NCI-H1092 (cell line): ENCODE results near the gene ESRRG.
"Not testable (repeated sequence)": the region's sequence is repeated elsewhere in the genome, so short reads cannot be mapped to it uniquely, and the experiment has no call there.

Experiments
- DNase-seq: peaks from one replicate; lab custom pipeline; 2025; lab: John Stamatoyannopoulos, UW

ESRRG gene

DNA sequence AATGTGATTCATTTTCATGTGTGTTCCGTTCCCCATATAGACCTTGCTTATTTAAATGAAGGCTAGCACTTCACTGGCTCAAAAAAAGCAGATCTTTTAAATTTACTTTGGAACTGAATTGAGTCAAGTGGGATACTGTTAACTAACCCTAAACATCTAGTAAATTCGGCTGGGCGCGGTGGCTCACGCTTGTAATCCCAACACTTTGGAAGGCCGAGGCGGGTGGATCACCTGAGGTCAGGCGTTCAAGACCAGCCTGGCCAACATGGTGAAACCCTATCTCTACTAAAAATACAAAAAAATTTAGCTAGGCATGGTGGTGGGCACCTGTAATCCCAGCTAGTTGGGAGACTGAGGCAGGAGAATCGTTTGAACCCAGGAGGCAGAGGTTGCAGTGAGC lies 19.2 kb downstream of the ESRRG start:
- not testable (repeated sequence) for DNase-seq

DNA sequence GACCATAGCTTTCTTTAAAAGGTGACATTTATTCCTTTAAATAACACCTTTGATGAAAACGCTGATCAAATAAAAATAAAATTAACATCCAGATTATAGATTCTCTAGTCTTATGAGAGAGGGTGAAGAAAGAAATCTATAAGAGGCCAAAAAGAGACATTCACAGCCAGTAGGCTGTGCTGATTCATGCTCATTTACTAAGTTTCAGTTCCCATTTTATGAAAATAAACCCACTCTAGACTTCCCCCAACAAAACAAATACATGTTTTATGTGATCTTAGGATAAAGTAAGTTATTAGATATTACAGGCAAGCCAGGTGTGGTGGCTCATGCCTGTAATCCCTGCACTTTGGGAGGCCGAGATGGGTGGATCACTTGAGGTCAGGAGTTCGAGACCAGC lies 21.1 kb downstream of the ESRRG start:
- DNase-seq: no peak

- DNase-seq: no peak
Observed at GRCh38 chr1:216700779-216701178, 22.4 kb downstream of the ESRRG start.

- DNase-seq: no peak
Observed at GRCh38 chr1:216691710-216692109, 31.5 kb downstream of the ESRRG start.

DNA sequence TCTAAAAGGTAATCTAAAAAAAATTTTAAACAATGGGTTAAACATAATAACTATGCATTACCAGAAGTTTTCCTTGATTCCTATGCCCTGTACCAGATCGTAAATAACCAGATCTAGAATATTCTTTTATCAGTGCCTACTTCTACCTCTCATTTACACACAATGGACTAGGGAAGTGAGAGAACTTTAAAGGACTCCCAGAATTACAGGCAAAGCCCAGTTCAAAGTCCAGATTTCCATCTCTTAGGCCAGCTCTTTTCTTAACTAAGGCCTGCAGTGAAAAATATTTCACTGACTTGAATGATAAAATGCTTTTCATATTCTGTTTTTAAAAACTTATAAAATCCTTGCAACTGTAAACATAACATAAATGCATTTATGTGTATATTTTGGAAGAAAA lies 32.6 kb downstream of the ESRRG start:
- no peak for DNase-seq

- no peak for DNase-seq
Observed at GRCh38 chr1:216688127-216688657, 35.0 kb downstream of the ESRRG start.

DNA sequence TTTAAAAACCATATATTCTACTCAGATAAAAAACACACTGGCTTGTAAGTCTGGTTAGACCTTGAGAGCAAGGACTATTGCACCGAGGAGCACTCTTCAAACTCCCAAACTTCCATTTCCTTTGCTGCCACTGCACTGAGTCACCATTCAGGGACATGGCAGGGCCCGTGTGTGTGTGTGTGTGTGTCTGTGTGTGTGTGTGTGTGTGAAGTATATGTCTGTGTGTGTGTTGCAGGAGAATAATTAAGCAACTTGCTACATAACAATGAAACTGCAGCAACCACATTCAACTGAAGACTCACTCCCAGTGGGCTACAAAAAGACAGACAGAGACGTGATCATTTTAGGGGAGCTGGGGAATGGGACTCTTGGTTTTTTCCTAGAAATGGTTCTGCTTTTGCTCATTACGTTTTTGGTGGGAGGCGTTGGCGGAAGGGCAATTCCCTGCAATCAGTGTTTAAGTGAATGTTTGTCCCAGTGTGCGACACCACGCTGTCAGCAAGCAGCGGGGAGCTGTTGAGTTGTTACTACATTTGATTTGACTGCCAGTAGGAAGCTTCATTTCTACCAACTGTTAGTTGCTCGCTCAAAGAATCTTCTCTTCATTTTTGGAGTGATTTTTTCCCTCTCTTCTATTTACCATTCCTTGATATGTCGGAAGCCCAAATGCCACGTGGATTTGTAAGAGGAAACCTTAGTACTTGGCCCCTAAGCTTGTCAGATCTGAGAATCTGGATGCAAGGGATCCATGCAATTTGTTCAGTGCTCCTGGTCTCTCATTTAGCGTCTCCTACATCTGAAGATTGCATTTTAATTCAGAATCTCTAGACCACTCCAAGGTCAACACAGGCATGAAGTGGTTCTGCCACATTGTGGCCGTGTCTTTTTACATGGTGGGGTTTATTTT lies 36.1 kb downstream of the ESRRG start:
- no peak for DNase-seq

DNA sequence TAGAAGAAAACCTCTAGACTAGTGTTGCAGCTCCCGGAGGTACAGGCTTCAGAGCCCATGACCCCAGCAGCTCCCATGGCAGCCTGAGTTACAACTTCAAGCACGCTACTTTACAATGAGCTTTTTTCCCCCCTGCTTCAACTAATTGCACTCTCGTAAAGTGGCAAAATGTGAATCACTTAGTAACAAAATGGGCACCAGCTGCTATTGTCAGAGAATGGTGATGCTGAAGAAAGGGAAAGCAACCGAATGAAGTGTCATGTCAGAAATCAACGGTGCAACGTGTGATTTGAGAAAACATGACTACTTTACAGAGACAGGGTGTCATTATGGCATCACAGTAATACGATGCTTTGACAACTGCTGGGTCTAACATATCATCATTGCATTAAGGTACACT lies 40.5 kb downstream of the ESRRG start:
- DNase-seq: peak; percentile 13

- no peak for DNase-seq
Observed at GRCh38 chr1:216679108-216679507, 44.1 kb downstream of the ESRRG start.

DNA sequence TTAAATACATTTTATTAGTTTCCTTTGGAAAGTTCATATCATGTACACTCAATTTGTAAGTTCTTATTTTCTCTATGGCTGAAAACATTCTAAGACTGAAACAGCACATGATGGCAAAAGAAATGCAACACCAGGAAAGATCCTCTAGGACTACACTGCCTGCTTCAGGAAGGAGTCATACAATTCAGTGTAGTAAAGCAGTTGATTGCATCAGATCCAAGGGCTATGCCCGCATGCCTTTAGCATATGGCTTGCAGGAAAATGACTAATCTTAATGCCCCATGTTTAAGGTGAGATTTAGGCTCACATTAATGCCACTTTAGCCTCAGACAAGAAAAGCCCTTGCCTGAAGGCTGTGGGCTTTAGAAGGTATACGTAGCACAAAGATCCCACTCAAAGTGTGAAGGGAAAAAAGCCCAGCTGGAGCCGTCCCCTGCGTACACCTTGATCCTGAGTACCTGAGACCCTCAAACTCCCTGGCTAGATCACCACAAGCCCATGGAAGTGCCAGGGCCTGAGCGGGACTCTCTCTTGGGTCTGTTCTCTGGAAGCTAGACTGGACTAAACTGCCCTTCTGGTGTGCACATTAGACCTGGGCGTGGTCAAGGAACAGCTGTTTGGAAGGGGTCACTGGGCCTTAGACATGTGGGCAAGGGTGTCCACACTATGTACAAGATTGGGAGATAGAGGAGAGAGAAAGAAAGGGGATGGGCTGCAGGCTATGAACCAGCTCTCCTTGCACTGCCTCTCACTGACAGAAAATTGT lies 52.9 kb downstream of the ESRRG start:
- no peak for DNase-seq

GRCh38 chr1:216666441-216666840 lies 56.8 kb downstream of the ESRRG start:
- no peak for DNase-seq

DNA sequence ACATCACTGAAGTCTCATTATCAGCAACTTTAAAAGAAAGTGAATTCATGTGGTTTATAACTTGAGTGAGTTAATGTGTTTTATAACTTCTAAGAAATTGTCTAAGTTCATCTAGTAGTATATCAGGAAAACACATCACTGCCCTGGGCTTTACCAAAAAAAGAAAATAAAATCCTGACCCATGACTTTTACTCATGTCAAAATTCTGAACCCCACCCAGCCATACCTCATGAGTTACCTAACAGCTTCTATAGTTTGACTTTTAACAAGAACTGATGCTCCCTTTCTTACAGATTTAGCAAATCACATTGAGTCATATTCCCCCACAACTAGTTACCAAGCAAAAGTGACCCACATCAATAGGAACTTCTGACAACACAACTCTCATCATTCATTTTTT lies 57.4 kb downstream of the ESRRG start:
- DNase-seq: no peak

- DNase-seq: no peak
Observed at GRCh38 chr1:216665406-216665805, 57.8 kb downstream of the ESRRG start.

GRCh38 chr1:216662681-216663080 lies 60.5 kb downstream of the ESRRG start:
- no peak for DNase-seq

- no peak for DNase-seq
Observed at GRCh38 chr1:216660561-216660960, 62.7 kb downstream of the ESRRG start.

DNA sequence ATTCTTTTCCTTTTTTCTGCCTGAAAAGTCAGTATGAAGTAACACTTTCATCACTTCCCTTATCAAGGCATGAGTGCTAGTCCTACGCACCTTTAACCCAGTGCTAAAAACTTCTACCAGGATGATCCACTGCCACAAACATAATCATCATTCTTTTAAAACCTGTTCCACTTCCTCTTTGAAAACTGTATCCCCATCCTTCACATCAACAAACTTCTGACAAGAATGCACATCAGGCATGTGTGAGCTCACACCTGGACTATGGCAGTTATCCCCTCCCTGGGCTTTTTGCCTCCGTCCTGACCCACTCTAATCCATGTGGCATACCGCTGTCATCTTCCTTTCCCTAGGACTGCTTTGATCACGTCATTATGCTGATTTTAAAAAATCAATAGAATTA lies 70.2 kb downstream of the ESRRG start:
- DNase-seq: no peak

DNA sequence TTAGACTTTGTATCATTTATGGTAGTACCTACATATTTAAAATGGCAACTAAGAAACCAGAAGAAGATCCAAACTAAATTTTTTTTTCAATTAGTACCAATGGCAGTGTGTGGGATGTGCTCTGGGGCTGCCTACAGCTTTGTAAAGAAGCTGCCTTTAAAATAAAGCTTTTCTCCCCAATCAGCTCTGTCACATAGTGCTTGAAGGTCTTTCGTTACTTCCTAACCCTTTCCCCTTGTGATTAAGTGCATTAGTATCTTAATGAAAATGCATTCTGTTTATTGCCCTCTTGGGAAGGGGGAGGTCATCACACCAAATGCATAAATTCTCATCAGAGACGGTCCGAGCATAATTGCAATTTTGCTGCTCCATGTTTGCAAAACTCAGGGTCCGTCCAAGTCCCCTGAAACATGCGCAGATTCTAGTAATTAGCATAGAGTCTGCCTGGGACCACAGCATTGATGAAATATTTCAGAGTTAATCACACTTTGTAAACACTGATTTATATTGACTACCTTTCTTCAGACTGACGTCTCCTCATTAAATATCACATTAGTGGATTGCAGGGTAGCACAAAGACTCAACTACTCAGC lies 71.3 kb downstream of the ESRRG start:
- DNase-seq: no peak

DNA sequence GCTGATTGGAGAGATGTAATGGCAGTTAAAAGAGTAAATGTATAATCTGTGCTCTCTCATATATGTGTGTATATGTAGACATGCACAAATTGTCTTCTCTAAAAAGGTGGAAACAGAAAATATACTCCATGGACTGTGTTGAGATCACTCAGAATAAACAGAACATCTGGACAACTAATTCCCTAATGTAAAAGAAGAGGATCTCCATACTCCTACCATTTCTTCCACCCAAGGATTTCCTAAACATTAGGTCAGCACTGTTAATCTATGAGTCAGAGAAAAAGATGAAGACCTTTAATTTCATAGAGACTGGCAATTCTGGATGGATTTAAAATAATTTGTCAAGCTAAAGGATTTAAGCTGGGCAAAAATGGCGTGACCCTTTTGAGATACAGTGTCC lies 80.1 kb downstream of the ESRRG start:
- no peak for DNase-seq

DNA sequence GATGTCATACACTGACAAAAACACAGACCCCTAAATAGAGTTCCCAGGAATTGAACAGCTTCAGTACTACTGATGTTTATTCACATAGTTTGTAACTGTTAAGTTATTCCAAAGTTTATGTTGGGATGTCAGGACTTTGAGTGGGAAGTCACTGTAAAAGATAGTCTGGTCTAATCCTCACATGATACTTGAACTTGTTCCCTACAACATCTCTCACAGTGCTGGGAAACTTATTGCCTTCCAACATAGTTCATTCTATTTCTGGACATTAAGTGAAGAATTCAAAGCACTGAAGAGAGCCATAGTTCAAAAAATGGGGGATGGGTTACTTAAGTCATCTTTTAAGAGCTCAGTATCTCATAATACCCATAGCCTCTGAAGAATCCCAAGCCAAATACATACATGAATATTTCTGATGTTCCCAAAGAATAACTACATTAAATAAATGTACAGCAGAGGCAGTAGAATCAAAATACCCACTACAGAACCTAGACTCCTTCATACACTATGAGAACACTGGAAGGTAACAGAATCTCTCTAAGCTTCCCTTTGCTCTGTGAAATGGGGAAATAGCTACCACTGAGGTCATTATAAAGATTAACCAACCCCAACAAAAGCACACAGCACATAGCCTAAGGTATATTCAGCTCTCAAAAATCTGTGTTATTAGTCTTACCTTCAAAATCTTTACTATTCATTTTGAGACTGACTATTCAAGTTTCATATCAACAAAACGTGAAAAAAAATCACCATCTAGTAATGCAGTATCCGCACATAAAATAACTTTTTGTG lies 81.4 kb downstream of the ESRRG start:
- DNase-seq: no peak

GRCh38 chr1:216640100-216640499 lies 83.1 kb downstream of the ESRRG start:
- DNase-seq: no peak

GRCh38 chr1:216632980-216633379 lies 90.2 kb downstream of the ESRRG start:
- DNase-seq: no peak

GRCh38 chr1:216630532-216630931 lies 92.7 kb downstream of the ESRRG start:
- no peak for DNase-seq
